GM06990 (cell line): ENCODE measurements around the gene DRAM1.
A peak's percentile ranks its signal among the peaks of the same experiment; 100 is the strongest.

Source experiments
- DNase-seq: peaks from one replicate; pipeline ENCODE4 v3.0.0-alpha.2; 2011; ENCODE audit not compliant: insufficient read length; ENCODE audit errors: extremely low read depth
- H3K27me3 ChIP-seq: replicated peaks from 2 replicates; pipeline ENCODE4 v1.6.0; 2011; ENCODE audit warnings: low read length; ENCODE audit not compliant: control insufficient read depth, insufficient read depth
- H3K36me3 ChIP-seq: 2 replicates; pipeline ENCODE4 v1.5.1; 2011; ENCODE audit warnings: low read length; ENCODE audit not compliant: control insufficient read depth, insufficient read depth
- H3K4me3 ChIP-seq: replicated peaks from 2 replicates; pipeline ENCODE4 v1.5.1; 2011; ENCODE audit warnings: low read depth, mild to moderate bottlenecking, control low read depth, low read length
- CTCF ChIP-seq: IDR thresholded peaks from 2 replicates; pipeline ENCODE4 v1.5.1; 2011; ENCODE audit warnings: low read length, control low read depth, mild to moderate bottlenecking, inconsistent platforms; ENCODE audit not compliant: insufficient read depth, poor library complexity, severe bottlenecking

DRAM1 gene

GRCh38 chr12:101939306-101939705 is 61.9 kb downstream of the DRAM1 start:
- no peak for DNase-seq
- Histone ChIP-seq H3K4me3 (no peak overlapping the region), H3K36me3 (peaks cover 12% of the 10 kb centered on the region), H3K27me3 (no peaks in the 10 kb centered on the region)
- TF ChIP-seq CTCF = no peak

- no peak for DNase-seq
- H3K27me3 ChIP-seq = no peaks in the 10 kb centered on the region
- H3K36me3 ChIP-seq = peaks cover 12% of the 10 kb centered on the region
- peak; percentile 73 for TF ChIP-seq CTCF
- H3K4me3 ChIP-seq = no peak overlapping the region
Observed at GRCh38 chr12:101939856-101940265, 62.5 kb downstream of the DRAM1 start.

GRCh38 chr12:101940400-101940950 is 63.1 kb downstream of the DRAM1 start:
- no peak for TF ChIP-seq CTCF
- peaks cover 14% of the 10 kb centered on the region for H3K36me3 ChIP-seq
- H3K4me3 ChIP-seq = no peak overlapping the region

GRCh38 chr12:101941306-101942249 is 64.2 kb downstream of the DRAM1 start:
- Histone ChIP-seq H3K4me3 (no peak overlapping the region), H3K27me3 (no peaks in the 10 kb centered on the region), H3K36me3 (peaks cover 20% of the 10 kb centered on the region)
- peak; percentile 43 for DNase-seq
- no peak for TF ChIP-seq CTCF

More at GRCh38 chr12:101940400-101940950, 63.1 kb downstream of the DRAM1 start:
- no peaks in the 10 kb centered on the region for H3K27me3 ChIP-seq
- no peak for DNase-seq

- no peak overlapping the region for H3K4me3 ChIP-seq
- H3K36me3 ChIP-seq = peaks cover 23% of the 10 kb centered on the region
- no peak for TF ChIP-seq CTCF
- H3K27me3 ChIP-seq = no peaks in the 10 kb centered on the region
- DNase-seq = no peak
Observed at GRCh38 chr12:101942250-101942605, 64.8 kb downstream of the DRAM1 start.
